HK-2 (cell line): ENCODE data around the gene PARD3.
"Not testable (repeated sequence)": the region's sequence is repeated elsewhere in the genome, so short reads cannot be mapped to it uniquely, and the experiment has no call there.

Experiments used
- DNase-seq: peaks from one replicate; pipeline ENCODE4 v3.0.0-alpha.2; 2018; ENCODE audit not compliant: unreplicated experiment

PARD3 gene

DNA sequence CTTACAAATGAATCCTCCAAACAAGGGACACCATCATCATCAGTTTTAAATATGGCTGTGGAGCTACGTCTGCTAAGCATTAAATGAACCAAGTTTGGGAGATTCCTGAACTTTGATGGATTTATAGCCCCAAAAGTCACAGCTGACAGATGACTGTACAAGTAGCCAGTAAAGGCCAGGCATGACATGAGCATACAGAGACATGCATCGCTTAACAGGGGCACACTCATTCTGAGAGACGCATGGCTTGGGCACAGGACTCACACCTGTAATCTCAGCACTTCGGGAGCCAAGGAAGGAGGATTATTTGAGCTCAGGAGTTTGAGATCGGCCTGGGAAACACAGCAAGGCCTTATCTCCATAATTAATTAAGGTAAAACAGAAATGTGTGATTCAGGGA is 166.2 kb downstream of the PARD3 start:
- no peak for DNase-seq

DNA sequence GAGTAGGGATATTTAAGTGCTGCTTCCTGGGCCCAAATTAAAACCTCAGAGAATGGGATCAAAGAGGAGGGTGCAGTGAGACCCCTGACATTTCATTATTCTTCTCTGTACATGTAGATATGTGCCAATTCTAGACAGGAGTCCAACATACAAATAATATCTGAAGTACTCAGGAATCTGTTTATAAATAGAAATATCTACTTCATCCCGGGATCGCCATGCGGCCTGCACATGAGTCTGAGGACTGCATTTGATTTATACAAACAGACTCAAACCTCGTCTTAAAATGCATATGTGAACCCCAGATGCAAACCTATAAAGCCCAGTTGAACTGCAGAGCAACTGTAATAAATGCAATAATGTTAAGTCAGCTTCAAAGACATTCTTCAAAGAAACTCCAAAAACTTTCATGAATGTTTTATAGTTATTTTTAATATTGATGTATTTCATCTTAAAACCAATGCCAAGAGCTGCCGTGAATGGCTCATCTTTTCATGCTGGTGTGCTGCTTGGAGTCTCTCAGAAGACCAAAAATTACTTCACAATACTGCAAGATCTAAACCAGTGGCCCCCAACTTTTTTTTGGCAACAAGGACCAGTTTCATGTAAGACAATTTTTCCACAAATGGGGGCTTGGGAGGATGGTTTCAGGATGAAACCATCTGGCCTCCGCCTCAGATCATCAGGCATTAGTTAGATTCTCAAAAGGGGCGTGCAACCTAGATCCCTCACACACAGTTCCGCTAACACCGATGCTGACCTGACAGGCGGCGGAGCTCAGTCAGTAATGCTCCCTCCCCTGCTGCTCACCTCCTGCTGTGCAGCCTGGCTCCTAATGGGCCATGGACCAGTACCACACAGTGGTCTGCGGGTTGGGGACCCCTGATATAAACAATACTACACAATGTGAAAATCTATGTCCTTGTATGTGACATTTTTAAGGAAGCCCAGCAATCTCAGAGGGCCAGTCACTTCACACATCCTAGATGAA is 166.9 kb downstream of the PARD3 start:
- no peak for DNase-seq

DNA sequence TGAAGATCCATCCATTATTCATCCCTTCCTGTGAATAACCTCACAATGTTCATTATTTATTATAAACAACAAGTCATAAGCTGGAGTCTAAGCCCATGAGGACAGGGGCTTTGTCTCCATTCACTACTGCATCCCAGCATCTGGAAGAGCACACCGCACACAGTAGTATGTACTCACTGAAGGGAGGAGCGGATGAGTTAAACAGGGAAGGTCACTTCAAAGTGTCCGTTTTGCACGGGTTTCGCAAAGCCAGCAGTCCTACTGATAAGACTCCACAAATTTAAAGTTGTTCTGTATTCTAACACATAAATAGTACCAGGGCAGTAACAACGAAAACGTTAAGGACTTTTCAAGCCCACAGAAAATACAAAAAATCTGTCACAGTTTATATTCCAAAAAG is 167.9 kb downstream of the PARD3 start:
- DNase-seq, result no peak

GRCh38 chr10:34646331-34646730 is 168.8 kb downstream of the PARD3 start:
- no peak for DNase-seq

GRCh38 chr10:34644815-34645214 is 170.3 kb downstream of the PARD3 start:
- not testable (repeated sequence) for DNase-seq

GRCh38 chr10:34644224-34644623 is 170.9 kb downstream of the PARD3 start:
- DNase-seq, result no peak

GRCh38 chr10:34643620-34644019 is 171.5 kb downstream of the PARD3 start:
- no peak for DNase-seq

DNA sequence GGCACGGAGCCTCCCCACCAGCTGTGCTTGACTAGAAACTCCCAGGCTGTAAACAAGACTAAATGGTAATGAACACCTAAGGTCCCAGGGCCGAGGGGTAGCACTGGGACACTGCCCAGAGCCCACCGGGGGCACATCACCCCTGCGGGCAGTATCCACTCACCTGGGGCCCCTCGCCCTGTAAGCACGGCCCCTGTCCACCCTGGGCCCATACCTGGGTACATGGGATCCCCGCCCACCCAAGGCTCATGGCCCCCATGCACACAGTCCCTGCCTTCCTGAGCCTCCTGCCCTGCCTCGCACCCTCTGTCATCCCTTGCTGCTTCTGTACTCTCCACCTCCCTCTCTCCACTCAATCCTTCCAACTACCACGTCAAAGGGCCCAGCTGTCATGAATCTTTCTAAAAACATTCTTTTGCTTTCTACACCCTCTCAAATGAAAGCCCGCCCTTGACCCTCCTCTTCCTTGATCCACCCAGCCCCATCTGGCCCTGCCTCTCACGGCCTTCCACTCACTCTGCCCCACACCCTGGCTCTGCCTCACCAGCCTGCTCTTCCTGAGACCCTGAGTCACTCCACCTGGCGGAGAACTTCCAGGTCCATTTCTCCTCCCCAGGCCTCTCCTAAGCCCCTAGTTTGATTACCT is 173.1 kb downstream of the PARD3 start:
- no peak for DNase-seq

- no peak for DNase-seq
Measured at GRCh38 chr10:34641147-34641912, 173.8 kb downstream of the PARD3 start.

- DNase-seq, result peak; percentile 66
Measured at GRCh38 chr10:34638406-34639054, 176.6 kb downstream of the PARD3 start.

DNA sequence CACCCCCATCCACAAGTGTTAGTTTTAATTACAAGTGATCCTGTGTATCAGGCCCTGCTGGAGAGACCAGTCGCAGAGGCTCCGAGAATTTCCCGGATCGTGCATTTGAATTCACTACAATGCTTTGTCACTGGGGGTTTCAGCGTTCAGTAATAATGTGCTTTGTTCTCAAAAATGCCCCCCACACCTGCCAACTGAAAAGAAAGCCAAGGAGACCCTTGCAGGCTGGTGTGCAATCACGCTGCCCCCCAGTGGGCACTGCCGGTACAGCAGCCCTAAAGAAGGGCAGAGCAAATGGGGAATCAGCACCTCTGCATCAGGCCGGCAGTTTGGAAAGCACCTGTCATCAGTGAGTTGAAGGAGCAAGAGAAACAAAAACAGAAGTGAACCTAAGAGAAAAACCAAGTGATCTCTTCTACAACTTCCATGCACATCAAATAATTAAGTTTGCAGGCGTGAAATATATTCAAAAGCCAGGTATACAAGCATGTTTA is 177.6 kb downstream of the PARD3 start:
- peak; percentile 43 for DNase-seq

DNA sequence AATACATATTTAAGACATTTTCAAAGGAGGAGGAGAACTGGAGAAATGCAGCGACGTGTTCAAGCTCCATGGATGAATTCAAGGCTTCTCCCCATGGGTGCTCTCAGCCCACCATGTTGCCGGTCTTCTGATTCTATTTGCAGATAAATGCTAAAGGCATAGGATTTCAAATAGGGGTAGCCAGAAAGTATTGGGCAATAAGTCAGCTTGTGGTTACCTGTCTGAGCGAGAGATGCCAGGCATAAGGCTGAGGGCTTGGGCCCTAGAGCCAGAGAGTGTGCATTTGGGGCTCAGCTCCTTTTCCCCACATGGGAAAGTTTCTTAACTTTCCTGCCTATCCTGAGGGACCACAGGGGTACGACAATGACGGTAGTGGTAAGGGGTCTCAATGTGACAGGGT is 180.0 kb downstream of the PARD3 start:
- no peak for DNase-seq

DNA sequence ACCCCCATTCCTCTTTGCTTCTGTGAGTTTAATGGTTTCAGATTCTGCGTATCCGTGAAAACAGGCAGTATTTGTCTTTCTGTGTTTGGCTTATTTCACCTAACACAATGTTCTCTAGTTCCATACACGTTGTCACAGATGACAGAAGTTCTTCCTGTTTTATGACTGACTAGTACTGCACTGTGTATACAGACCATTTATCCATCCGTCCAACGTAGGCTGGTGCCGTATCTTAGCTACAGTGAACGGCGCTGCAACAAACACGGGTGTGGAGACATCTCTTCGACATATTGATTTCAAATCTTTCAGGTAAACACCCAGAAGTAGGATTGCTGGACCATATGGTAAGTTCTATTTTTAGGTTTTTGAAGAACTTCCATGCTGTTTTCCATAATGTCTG is 181.7 kb downstream of the PARD3 start:
- DNase-seq, result no peak

DNA sequence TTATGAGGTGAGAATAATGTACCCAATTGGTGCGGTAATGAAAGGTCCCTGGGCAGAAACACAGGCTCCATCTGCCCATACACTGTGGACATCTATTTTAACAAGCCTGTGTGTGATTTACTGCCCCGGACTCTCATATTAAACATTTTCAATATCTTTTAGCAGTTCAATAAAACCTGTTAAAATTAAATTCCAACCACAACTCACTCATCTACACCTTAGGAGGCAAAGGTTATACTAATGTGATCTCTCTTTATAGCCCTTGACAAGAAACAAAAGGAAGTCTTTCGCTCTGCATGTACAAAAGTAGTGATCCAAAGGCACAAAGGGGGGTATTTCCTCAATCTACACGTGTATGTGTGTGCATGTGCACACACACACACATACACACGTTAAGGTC is 186.0 kb downstream of the PARD3 start:
- DNase-seq, result no peak

DNA sequence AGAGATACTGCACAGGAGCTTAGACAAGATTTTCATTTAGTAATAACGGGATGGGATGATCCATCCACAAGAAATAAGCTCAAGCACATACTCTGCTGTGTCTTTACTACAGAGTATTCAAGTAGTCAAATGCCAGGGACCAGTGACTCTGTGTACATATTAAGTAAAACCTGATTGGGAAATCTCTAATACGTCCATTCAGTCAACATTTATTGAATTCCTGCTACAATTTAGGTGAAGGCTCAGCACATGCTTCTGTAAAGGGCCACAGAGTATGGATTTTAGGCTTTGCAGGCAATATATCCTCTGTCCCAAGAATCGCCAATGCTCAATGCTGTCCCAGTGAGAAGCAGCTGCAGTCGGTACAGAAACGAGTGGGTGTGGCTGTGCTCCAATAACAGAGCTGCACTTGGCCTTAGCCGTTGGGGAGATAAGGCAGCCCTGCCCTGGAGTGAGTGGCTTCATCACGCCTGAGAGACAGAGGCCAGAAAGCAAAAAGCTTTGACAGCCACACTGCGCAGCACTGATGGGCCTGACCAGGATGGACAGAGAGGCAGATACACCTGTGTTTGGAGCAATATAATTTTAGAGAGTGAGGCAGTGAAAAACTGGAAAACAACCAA is 186.8 kb downstream of the PARD3 start:
- no peak for DNase-seq

GRCh38 chr10:34627741-34628140 is 187.4 kb downstream of the PARD3 start:
- no peak for DNase-seq

- DNase-seq, result no peak
Measured at GRCh38 chr10:34627331-34627730, 187.8 kb downstream of the PARD3 start.

GRCh38 chr10:34626158-34626880 is 188.8 kb downstream of the PARD3 start:
- no peak for DNase-seq

- no peak for DNase-seq
Measured at GRCh38 chr10:34624323-34625153, 190.6 kb downstream of the PARD3 start.

DNA sequence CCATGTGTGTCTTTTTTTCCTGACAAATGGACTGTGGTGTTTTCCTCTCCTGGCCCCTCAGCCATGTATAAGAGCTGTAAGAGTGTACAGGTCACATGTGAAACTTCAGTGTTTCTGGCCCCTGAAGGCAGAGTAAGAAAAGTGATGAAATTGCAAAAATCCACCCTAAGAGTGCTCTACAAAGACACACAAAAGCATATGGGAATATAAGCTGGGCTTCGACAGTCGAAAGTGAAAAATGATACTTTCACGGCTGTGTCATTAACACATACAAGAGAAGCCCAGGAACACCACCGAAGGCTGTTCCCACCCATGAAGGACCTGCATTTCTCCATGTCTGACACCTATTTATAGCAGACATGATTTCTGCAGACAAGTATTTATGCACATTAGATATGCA is 192.2 kb downstream of the PARD3 start:
- DNase-seq, result no peak
